ENCODE data around the gene PRKN. TPM values are rescaled to one million over a fixed set of nuclear protein-coding genes. Genes with fewer than 3 reads are reported as not detected.

Gene PRKN
- total and polyA plus RNA-seq, 9 donors: 3.0 to 15.0 (median 9.2) TPM

GRCh38 chr6:162294029-162294428 lies 433.5 kb downstream of the PRKN start:
- Histone ChIP-seq H3K27me3 (no peaks in the 10 kb centered on the region), H3K9me3 (no peaks in the 10 kb centered on the region), H3K36me3 (no peaks in the 10 kb centered on the region), H3K4me3 (no peak overlapping the region), H3K4me1 (ENCODE audit: insufficient read depth) (peaks cover 1% of the 10 kb centered on the region), H3K27ac (no peak overlapping the region)
- intact Hi-C loops (cut with DNase I): no loop called here
- WGBS, 3 donors: 19 to 24% (median 24%) methylated on average over 4 of the region's 4 CpGs
- no peak for DNase-seq
- no peak for TF ChIP-seq CTCF (IDR thresholded peaks at IDR 0.05)
- no peak for TF ChIP-seq POLR2A (IDR thresholded peaks at IDR 0.05)
- TF ChIP-seq EP300 (IDR thresholded peaks at IDR 0.05): no peak

GRCh38 chr6:162292915-162293314 lies 434.7 kb downstream of the PRKN start:
- 74 to 82% (median 75%) methylated on average over 2 of the region's 2 CpGs for WGBS, 3 donors

GRCh38 chr6:162290846-162291465 lies 436.6 kb downstream of the PRKN start:
- intact Hi-C loops (cut with DNase I): no loop called here
- WGBS, 3 donors: 44 to 52% (median 49%) methylated on average over 6 of the region's 6 CpGs
- TF ChIP-seq CTCF (IDR thresholded peaks at IDR 0.05) (no peak), POLR2A (IDR thresholded peaks at IDR 0.05) (no peak), EP300 (IDR thresholded peaks at IDR 0.05) (no peak)
- no peak for DNase-seq
- H3K4me1 ChIP-seq (ENCODE audit: insufficient read depth): peaks cover 1% of the 10 kb centered on the region
- H3K4me3 ChIP-seq: no peak overlapping the region
- no peaks in the 10 kb centered on the region for H3K9me3 ChIP-seq
- no peaks in the 10 kb centered on the region for H3K27me3 ChIP-seq
- H3K27ac ChIP-seq: no peak overlapping the region
- H3K36me3 ChIP-seq: no peaks in the 10 kb centered on the region

More at GRCh38 chr6:162292915-162293314, 434.7 kb downstream of the PRKN start:
- H3K9me3 ChIP-seq: no peaks in the 10 kb centered on the region
- no peaks in the 10 kb centered on the region for H3K27me3 ChIP-seq
- no peaks in the 10 kb centered on the region for H3K36me3 ChIP-seq
- no peak overlapping the region for H3K27ac ChIP-seq
- no peak for TF ChIP-seq CTCF (IDR thresholded peaks at IDR 0.05)
- intact Hi-C loops (cut with DNase I): no loop called here
- H3K4me3 ChIP-seq: no peak overlapping the region
- no peak for DNase-seq
- H3K4me1 ChIP-seq (ENCODE audit: insufficient read depth): peaks cover 1% of the 10 kb centered on the region

GRCh38 chr6:162289972-162290371 lies 437.6 kb downstream of the PRKN start:
- Histone ChIP-seq H3K4me3 (no peak overlapping the region), H3K4me1 (ENCODE audit: insufficient read depth) (peaks cover 1% of the 10 kb centered on the region), H3K36me3 (no peaks in the 10 kb centered on the region), H3K9me3 (no peaks in the 10 kb centered on the region), H3K27me3 (no peaks in the 10 kb centered on the region), H3K27ac (no peak overlapping the region)
- DNase-seq: no peak
- 76 to 78% (median 76%) methylated on average over 4 of the region's 4 CpGs for WGBS, 3 donors
- intact Hi-C loops (cut with DNase I): no loop called here
- no peak for TF ChIP-seq POLR2A (IDR thresholded peaks at IDR 0.05)
- no peak for TF ChIP-seq CTCF (IDR thresholded peaks at IDR 0.05)
- no peak for TF ChIP-seq EP300 (IDR thresholded peaks at IDR 0.05)
